Liver (tissue), 3 donors: ENCODE results near the gene GANC.

Source experiments
- ATF3 ChIP-seq: IDR thresholded peaks from 2 replicates; pipeline ENCODE4 v1.6.1; 2016; ENCODE audit warnings: antibody characterized with exemption
- CTCF ChIP-seq: fragments of 150-350 bp; IDR thresholded peaks from 2 replicates; pipeline ENCODE4 v1.5.1; 2017; ENCODE audit warnings: improper control_type of control experiment, low read depth, low read length; ENCODE audit not compliant: missing input control
- MAX ChIP-seq: IDR thresholded peaks from 2 replicates; pipeline ENCODE4 v1.6.1; 2016; ENCODE audit warnings: antibody characterized with exemption
- SP1 ChIP-seq: IDR thresholded peaks from 2 replicates; pipeline ENCODE4 v1.6.1; 2018; ENCODE audit warnings: antibody characterized with exemption, mild to moderate bottlenecking
- TAF1 ChIP-seq: conservative IDR thresholded peaks from 2 replicates; pipeline ENCODE4 v1.6.1; 2016; ENCODE audit warnings: antibody characterized with exemption, mild to moderate bottlenecking
- YY1 ChIP-seq: IDR thresholded peaks from 2 replicates; pipeline ENCODE4 v1.6.1; 2016; ENCODE audit warnings: antibody characterized with exemption, mild to moderate bottlenecking
- donor health status: healthy.
- donor health status: healthy.

- TF ChIP-seq CTCF (no peak), MAX (no peak), YY1 (no peak), ATF3 (no peak), SP1 (no peak), TAF1 (no peak)
Measured at GRCh38 chr15:42287931-42288330, 14.9 kb downstream of the GANC start.
